Lower leg skin (tissue), 4 donors: Measurements from ENCODE around the gene OSR1. TPM values are rescaled to one million over a fixed set of nuclear protein-coding genes. Genes with fewer than 3 reads are reported as not detected.
A peak's percentile ranks its signal among the peaks of the same experiment; 100 is the strongest.

ENCODE experiments used
- DNase-seq, 2 donors: peaks; one replicate each; pipeline ENCODE4 v3.0.0-alpha.2; 2019; ENCODE audit warnings: low spot score in 2 of 2
- H3K4me3 ChIP-seq: fragments of 200-600 bp; sonication (generic); 2 replicates; pipeline ENCODE4 v1.5.1; 2017; ENCODE audit warnings: mild to moderate bottlenecking, low read depth; ENCODE audit not compliant: poor library complexity, severe bottlenecking
- CTCF ChIP-seq, 3 donors: fragments of 450-650 bp; IDR thresholded peaks; one replicate each; pipeline ENCODE4 v1.5.1; 2016; ENCODE audit warnings: antibody characterized with exemption in 3 of 3, mild to moderate bottlenecking in 3 of 3, moderate library complexity in 2 of 3
- POLR2A ChIP-seq, 2 donors: fragments of 450-650 bp; IDR thresholded peaks; one replicate each; pipeline ENCODE4 v1.6.1; 2016 to 2017; ENCODE audit warnings: antibody characterized with exemption in 2 of 2, mild to moderate bottlenecking in 1 of 2, moderate library complexity in 1 of 2
- WGBS, 2 donors: methylation state at CpG; one replicate each; pipeline ENCODE4 v1.1.5; 2018; 5-methylcytosine and 5-hydroxymethylcytosine counted together
- intact Hi-C: fragments of 100-400 bp; cut with DNase I; formaldehyde crosslinking; loops from one replicate; pipeline ENCODE4 v1.15.0; 2023; ENCODE audit warnings: low total_unique reads
- total RNA-seq, 4 donors: library from RNA; depleted of rRNA; stranded (reverse); fragments of >200 nt; gene quantifications; one replicate each; pipeline ENCODE4 v1.1.0, GENCODE V29; 2016

OSR1 gene
- total RNA-seq, 4 donors from 2014 or later: 1.1 to 16.2 (median 12.7) TPM

DNA sequence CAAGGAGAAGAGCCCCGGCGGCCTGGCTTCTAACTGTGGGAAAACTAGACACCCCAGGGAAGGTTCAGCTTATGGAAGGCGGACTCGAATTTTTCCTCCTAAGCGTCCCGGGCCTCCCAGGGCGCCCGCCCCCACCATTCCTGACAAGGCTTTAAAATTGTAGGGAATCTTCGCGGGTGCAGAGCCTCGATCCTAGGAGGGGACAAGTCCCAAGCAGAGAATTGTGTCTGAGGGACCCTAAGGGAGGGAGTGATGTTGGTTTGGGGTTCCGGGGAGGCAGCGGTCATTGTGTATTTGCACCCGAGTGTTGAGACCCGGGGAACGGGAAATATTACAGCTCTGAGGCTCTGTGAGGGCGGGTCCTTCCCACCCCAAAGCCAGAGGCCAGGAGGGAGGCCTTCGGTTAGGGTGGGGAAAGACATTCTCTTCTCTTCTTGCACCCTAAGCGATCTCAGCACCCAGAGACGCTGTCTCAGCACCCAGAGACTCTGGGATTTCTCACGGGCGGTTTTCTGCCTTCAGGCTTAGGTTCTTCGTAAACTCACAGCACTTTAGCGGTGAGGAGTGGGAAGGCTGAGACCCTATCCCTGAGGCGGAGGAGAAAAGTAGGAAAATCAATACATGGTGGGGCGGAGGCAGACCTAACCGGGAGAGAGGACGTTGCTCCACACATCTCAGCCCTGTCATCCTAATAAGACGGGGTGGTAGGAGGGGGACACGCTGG lies 7.6 kb downstream of the OSR1 start:
- no peak for DNase-seq
- TF ChIP-seq POLR2A (IDR thresholded peaks at IDR 0.05): no peak
- TF ChIP-seq CTCF (IDR thresholded peaks at IDR 0.05): no peak
- WGBS, 2 donors: 41 to 44% methylated on average over 28 to 30 of the region's 30 CpGs
- no peak overlapping the region for H3K4me3 ChIP-seq
- intact Hi-C loops: no loop called here

DNA sequence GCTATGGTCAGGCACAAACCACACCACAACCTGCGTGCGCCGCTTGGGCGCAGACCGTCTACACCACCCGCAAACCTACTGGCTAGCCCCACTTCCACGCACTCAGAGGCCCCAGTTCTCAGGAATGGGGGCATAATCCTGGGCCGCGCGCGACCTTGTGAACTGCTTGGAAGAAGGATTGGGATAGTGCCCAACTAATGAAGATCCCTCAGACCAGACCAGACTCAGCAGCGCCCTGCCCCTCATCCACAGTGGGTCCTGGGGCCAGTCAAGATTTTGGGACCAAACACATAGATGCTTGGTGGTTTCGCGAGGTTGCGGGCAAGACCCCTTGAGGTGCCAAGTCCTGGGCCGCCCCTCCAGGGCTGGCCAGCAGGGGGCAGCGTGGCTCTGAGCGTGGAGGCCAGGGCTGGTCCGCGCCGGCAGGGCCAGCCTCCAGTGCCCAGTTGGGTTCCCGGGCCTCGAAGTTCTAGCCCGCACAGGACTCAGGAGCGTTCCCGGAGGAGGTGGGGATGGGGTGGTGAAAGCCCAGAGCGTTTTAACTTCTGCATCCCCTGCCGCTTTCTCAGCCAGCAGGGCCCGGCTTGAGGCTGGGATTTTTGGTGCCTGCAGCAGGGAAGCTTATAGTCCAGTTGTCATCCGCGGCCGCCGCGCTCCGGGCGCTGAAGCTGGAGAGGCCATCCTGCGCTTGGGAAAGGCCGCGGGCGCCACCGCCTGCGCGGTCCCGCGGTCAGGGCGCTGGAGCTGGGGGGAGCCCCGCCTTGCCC lies 8.3 kb downstream of the OSR1 start:
- 49 to 58% methylated on average over 35 to 39 of the region's 47 CpGs for WGBS, 2 donors
- TF ChIP-seq POLR2A (IDR thresholded peaks at IDR 0.05) (no peak), CTCF (IDR thresholded peaks at IDR 0.05) (no peak)
- DNase-seq: peak in 1 of 2 donors; percentile 88
- no peak overlapping the region for H3K4me3 ChIP-seq
- intact Hi-C loops: no loop called here

DNA sequence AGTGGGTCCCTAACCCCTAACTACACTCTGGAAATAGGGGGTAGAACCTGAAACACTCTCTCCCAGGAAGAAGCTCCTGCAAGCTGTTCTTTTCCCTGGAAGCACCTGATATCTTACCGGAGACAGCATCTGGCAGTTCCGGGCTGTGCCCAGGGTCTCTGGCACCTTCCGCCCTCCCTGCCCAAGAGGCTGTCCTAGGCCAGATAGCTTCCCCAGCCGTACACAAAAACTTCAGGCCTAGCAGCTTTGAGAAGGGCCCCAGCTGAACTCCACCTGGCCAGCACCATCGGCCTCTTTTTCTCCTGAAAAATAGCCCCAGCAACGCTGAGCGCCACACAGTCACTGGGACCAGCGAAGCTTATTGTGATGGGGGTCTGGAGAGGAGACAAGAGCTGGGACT lies 9.7 kb downstream of the OSR1 start:
- intact Hi-C loops: no loop called here
- DNase-seq: no peak
- TF ChIP-seq POLR2A (IDR thresholded peaks at IDR 0.05) (no peak), CTCF (IDR thresholded peaks at IDR 0.05) (no peak)
- 78 to 87% methylated on average over 8 of the region's 8 CpGs for WGBS, 2 donors
- no peak overlapping the region for H3K4me3 ChIP-seq

DNA sequence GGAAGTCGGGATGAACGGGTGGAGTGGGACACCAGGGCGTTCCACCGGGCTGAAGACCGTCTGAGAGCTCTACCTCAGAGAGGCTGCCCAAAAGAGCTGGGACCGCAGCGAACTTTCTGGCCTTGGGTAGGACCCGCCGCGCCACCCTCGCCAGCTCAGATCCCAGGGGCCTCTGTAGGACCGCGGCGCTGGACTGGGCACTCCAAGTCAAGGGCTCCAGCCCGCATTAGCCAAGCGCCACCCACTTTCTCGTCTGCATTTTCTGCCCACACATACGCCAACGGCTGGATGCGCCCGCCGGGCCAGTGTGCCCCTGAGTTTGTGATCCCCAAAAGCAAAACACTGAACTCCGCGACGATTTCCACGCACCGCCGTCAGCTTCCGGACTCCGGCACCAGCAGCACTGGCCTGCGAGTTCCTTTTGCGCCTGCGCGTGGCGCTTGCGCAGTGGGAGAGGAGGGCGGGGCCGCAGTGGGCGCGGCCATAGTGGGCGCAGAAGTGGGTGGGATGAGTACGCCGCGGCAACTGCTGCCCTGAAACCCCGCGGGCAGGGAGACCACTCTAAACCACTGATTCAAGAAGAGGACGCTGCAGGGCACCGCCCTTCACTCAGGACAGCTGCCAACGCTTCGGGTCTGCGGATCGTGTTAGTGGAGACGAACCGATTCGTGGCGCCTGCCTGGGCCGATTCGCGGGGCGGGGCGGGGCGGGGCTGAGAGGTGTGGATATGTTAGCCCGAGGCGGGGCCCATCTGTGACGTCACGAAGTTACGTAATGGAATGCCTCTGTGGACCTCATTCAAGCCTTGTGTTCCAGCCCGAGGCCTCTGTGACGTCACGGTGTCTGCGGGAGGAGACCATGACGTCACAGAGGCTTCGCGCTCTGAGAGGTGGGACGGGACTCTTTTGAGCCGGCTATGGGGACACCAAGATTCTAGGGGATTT lies 10.5 kb downstream of the OSR1 start:
- intact Hi-C loops: no loop called here
- DNase-seq: peak; percentile 96 to 99

More for the DNA sequence above, 10.5 kb downstream of the OSR1 start:
- peak overlapping the region; percentile 78 for H3K4me3 ChIP-seq
- 3 to 4% methylated on average over 63 to 74 of the region's 76 CpGs for WGBS, 2 donors
- TF ChIP-seq CTCF (IDR thresholded peaks at IDR 0.05): no peak
- peak in 1 of 2 donors; percentile 85 for TF ChIP-seq POLR2A (IDR thresholded peaks at IDR 0.05)
